Panc1 (cell line): Measurements from ENCODE around the gene NAGLU. TPM values are rescaled to one million over a fixed set of nuclear protein-coding genes. Genes with fewer than 3 reads are reported as not detected.

Source experiments
- ATAC-seq: fragments of 200-7000 bp; cut with Tn5 transposase; 2 replicates; pipeline ENCODE4 v1.9.1; 2020; ENCODE audit warnings: mild to moderate bottlenecking, moderate library complexity
- BruUV-seq: library from RNA; stranded (reverse); fragments of 400-500 nt; replicated peaks from 2 replicates; lab custom pipeline; 2021; lab: Mats Ljungman, UMichigan
- CTCF ChIA-PET: fragments of 300-600 bp; sonication (Branson Sonifier 250); formaldehyde crosslinking; loops from one replicate; lab custom pipeline; 2022; ENCODE audit warnings: antibody characterized with exemption; lab: Charles Lee
- POLR2A ChIA-PET: fragments of 300-600 bp; sonication (Branson Sonifier 250); formaldehyde crosslinking; loops from one replicate; lab custom pipeline; 2022; ENCODE audit warnings: antibody characterized with exemption; lab: Charles Lee
- DNase-seq: peaks from one replicate; pipeline ENCODE4 v3.0.0-alpha.2; 2010; ENCODE audit warnings: low read depth, low spot score
- H3K27ac ChIP-seq: 2 replicates; pipeline ENCODE4 v1.5.1; 2011; ENCODE audit warnings: mild to moderate bottlenecking, low read length, inconsistent platforms
- H3K27me3 ChIP-seq: fragments of 200-500 bp; sonication (Bioruptor generic); 2 replicates; pipeline ENCODE4 v1.6.0; 2014; ENCODE audit warnings: low read length, inconsistent platforms; ENCODE audit not compliant: control insufficient read depth, insufficient read depth
- H3K36me3 ChIP-seq: fragments of 200-500 bp; sonication (Bioruptor generic); 2 replicates; pipeline ENCODE4 v1.5.1; 2014; ENCODE audit warnings: inconsistent platforms, mild to moderate bottlenecking, low read length, moderate library complexity; ENCODE audit not compliant: control insufficient read depth, insufficient read depth
- H3K4me1 ChIP-seq: 2 replicates; pipeline ENCODE4 v1.5.1; 2011; ENCODE audit warnings: inconsistent platforms, mild to moderate bottlenecking, low read length, moderate library complexity; ENCODE audit not compliant: control insufficient read depth, insufficient read depth
- H3K4me3 ChIP-seq, 2 experiments: 2 replicates each; pipeline ENCODE4 v1.5.1; 2011 to 2012; ENCODE audit warnings: low read depth in 2 of 2, low read length in 2 of 2, mild to moderate bottlenecking in 2 of 2, inconsistent platforms in 1 of 2, moderate library complexity in 1 of 2
- H3K9me3 ChIP-seq: fragments of 200-500 bp; sonication (Bioruptor generic); 2 replicates; pipeline ENCODE4 v1.5.1; 2014; ENCODE audit warnings: low read depth, mild to moderate bottlenecking, inconsistent platforms, low read length, moderate library complexity; ENCODE audit not compliant: control insufficient read depth, insufficient read depth
- CTCF ChIP-seq: fragments of 450-650 bp; IDR thresholded peaks from 2 replicates; pipeline ENCODE4 v1.5.1; 2017; ENCODE audit warnings: mild to moderate bottlenecking
- POLR2AphosphoS5 ChIP-seq: IDR thresholded peaks from 2 replicates; pipeline ENCODE4 v1.6.1; 2012; ENCODE audit warnings: mild to moderate bottlenecking, low read depth, low read length, moderate library complexity
- SIN3A ChIP-seq: IDR thresholded peaks from 2 replicates; pipeline ENCODE4 v1.6.1; 2012; ENCODE audit warnings: low read depth, mild to moderate bottlenecking, low read length, moderate library complexity, borderline replicate concordance; ENCODE audit not compliant: insufficient read depth
- TCF7L2 ChIP-seq: IDR thresholded peaks from 2 replicates; pipeline ENCODE4 v1.6.1; 2011; ENCODE audit warnings: mild to moderate bottlenecking, low read depth, low read length, inconsistent platforms
- in situ Hi-C: cut with HindIII; loops from 2 replicates; pipeline ENCODE4 v1.10.0; 2016; ENCODE audit warnings: low sequenced_read_pairs, low pct_unique_long_range_greater_than_20kb
- intact Hi-C: fragments of 100-400 bp; cut with micrococcal nuclease; formaldehyde crosslinking; loops from one replicate; pipeline ENCODE4 v1.10.0; 2022; ENCODE audit not compliant: unreplicated experiment
- total RNA-seq: library from RNA; stranded (reverse); gene quantifications from one replicate; pipeline ENCODE4 v1.2.1, GENCODE V29; 2021; ENCODE audit not compliant: unreplicated experiment
- TF ChIP-seq, protein P1 (sequence below), 2 experiments: IDR thresholded peaks; 2 replicates each; pipeline ENCODE4 v1.6.1; 2011 to 2012; ENCODE audit warnings: low read depth in 2 of 2, control low read depth in 1 of 2, low read length in 1 of 2, mild to moderate bottlenecking in 1 of 2, moderate library complexity in 1 of 2; ENCODE audit not compliant: insufficient read depth in 1 of 2

Gene NAGLU
- total RNA-seq, 1 experiment from 2014 or later = 33.5 TPM

GRCh38 chr17:42563543-42563942 lies 27.5 kb downstream of the NAGLU start:
- Histone ChIP-seq H3K9me3 (no peaks in the 10 kb centered on the region), H3K4me3 (peak overlapping the region; percentile 87 to 88), H3K36me3 (peaks cover 7% of the 10 kb centered on the region), H3K27ac (peak overlapping the region; percentile 89), H3K4me1 (peaks cover 27% of the 10 kb centered on the region), H3K27me3 (no peaks in the 10 kb centered on the region)
- in situ Hi-C loops = no loop called here
- intact Hi-C loops = no loop called here
- no peak for ATAC-seq
- ChIA-PET CTCF (no interaction called here), POLR2A (no interaction called here)
- no TSS peak for BruUV-seq
- no peak for DNase-seq
- TF ChIP-seq, protein P1, sequence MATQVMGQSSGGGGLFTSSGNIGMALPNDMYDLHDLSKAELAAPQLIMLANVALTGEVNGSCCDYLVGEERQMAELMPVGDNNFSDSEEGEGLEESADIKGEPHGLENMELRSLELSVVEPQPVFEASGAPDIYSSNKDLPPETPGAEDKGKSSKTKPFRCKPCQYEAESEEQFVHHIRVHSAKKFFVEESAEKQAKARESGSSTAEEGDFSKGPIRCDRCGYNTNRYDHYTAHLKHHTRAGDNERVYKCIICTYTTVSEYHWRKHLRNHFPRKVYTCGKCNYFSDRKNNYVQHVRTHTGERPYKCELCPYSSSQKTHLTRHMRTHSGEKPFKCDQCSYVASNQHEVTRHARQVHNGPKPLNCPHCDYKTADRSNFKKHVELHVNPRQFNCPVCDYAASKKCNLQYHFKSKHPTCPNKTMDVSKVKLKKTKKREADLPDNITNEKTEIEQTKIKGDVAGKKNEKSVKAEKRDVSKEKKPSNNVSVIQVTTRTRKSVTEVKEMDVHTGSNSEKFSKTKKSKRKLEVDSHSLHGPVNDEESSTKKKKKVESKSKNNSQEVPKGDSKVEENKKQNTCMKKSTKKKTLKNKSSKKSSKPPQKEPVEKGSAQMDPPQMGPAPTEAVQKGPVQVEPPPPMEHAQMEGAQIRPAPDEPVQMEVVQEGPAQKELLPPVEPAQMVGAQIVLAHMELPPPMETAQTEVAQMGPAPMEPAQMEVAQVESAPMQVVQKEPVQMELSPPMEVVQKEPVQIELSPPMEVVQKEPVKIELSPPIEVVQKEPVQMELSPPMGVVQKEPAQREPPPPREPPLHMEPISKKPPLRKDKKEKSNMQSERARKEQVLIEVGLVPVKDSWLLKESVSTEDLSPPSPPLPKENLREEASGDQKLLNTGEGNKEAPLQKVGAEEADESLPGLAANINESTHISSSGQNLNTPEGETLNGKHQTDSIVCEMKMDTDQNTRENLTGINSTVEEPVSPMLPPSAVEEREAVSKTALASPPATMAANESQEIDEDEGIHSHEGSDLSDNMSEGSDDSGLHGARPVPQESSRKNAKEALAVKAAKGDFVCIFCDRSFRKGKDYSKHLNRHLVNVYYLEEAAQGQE (IDR thresholded peaks at IDR 0.05; ENCODE audit: insufficient read depth in 1 of 2, low read depth in 2 of 2, low read length in 1 of 2) = no peak
- no peak for TF ChIP-seq TCF7L2
- no peak for TF ChIP-seq CTCF
- TF ChIP-seq POLR2AphosphoS5 = no peak
- no peak for TF ChIP-seq SIN3A

DNA sequence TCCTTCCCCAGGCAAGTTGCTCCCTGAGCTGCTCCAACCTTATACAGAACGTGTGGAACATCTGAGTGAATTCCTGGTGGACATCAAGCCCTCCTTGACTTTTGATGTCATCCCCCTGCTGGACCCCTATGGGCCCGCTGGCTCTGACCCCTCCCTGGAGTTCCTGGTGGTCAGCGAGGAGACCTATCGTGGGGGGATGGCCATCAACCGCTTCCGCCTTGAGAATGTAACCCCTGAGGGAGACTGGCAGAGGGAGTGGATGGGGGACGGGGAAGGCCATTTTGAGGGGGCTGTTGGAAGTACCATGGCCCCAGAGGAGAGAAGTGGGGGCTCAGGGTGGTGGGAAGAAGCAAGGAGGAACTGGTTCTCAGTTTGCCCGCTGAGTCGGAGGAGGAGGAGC lies 27.9 kb downstream of the NAGLU start:
- intact Hi-C loops (no loop called here), in situ Hi-C loops (no loop called here)
- ATAC-seq (no peak), DNase-seq (no peak)
- Histone ChIP-seq H3K36me3 (peaks cover 7% of the 10 kb centered on the region), H3K9me3 (no peaks in the 10 kb centered on the region), H3K4me3 (peak overlapping the region; percentile 87 to 88), H3K27ac (peak overlapping the region; percentile 89), H3K4me1 (peaks cover 28% of the 10 kb centered on the region), H3K27me3 (no peaks in the 10 kb centered on the region)
- CTCF ChIA-PET = interaction anchor here (0.6 kb wide), 1 partner anchor 175 kb away, joined by 3 read pairs; the partner anchor contains the start of gene STAT3
- TF ChIP-seq CTCF = no peak
- no peak for TF ChIP-seq POLR2AphosphoS5
- TF ChIP-seq, protein P1 (IDR thresholded peaks at IDR 0.05; ENCODE audit: insufficient read depth in 1 of 2, low read depth in 2 of 2, low read length in 1 of 2) = no peak
- no peak for TF ChIP-seq SIN3A
- TF ChIP-seq TCF7L2 = no peak
- no TSS peak for BruUV-seq
- POLR2A ChIA-PET = no interaction called here
